Caco-2 (cell line): ENCODE data around the gene MYT1. TPM values are rescaled to one million over a fixed set of nuclear protein-coding genes. Genes with fewer than 3 reads are reported as not detected.

Experiments used
- BruUV-seq: library from RNA; stranded (reverse); fragments of 400-500 nt; replicated peaks from 2 replicates; lab custom pipeline; 2021; lab: Mats Ljungman, UMichigan
- CTCF ChIA-PET: fragments of 300-600 bp; sonication (Branson Sonifier 250); formaldehyde crosslinking; loops from one replicate; lab custom pipeline; 2022; ENCODE audit warnings: antibody characterized with exemption; lab: Charles Lee
- POLR2A ChIA-PET: fragments of 300-600 bp; sonication (Branson Sonifier 250); formaldehyde crosslinking; loops from one replicate; lab custom pipeline; 2022; ENCODE audit warnings: antibody characterized with exemption; lab: Charles Lee
- DNase-seq, 2 experiments: peaks; one replicate each; pipeline versions ENCODE4 v3.0.0 to v3.0.0-alpha.2; 2020 to 2022
- H3K27me3 ChIP-seq: replicated peaks from 2 replicates; pipeline ENCODE4 v1.6.0; 2011; ENCODE audit warnings: low read length; ENCODE audit not compliant: control insufficient read depth, insufficient read depth
- H3K36me3 ChIP-seq: 2 replicates; pipeline ENCODE4 v1.5.1; 2011; ENCODE audit warnings: low read length; ENCODE audit not compliant: control insufficient read depth, insufficient read depth
- H3K4me1 ChIP-seq: fragments of 250-450 bp; sonication (Bioruptor Pico); 2 replicates; pipeline ENCODE4 v1.5.1; 2020; ENCODE audit warnings: mild to moderate bottlenecking
- H3K4me3 ChIP-seq: 2 replicates; pipeline ENCODE4 v1.5.1; 2011; ENCODE audit warnings: low read depth, mild to moderate bottlenecking, control low read depth, low read length
- H3K9me3 ChIP-seq: fragments of 250-450 bp; sonication (Bioruptor Pico); 2 replicates; pipeline ENCODE4 v1.5.1; 2020; ENCODE audit warnings: mild to moderate bottlenecking, moderate library complexity
- H3K27ac Mint-ChIP-seq: one replicate; pipeline ENCODE4 v1.8.0; 2022; ENCODE audit warnings: mixed read lengths; ENCODE audit not compliant: unreplicated experiment
- H3K27me3 Mint-ChIP-seq: one replicate; pipeline ENCODE4 v1.8.0; 2022; ENCODE audit warnings: mixed read lengths; ENCODE audit not compliant: insufficient read depth, unreplicated experiment
- H3K36me3 Mint-ChIP-seq: one replicate; pipeline ENCODE4 v1.8.0; 2022; ENCODE audit warnings: mild to moderate bottlenecking, mixed read lengths; ENCODE audit not compliant: insufficient read depth, unreplicated experiment
- H3K4me1 Mint-ChIP-seq: one replicate; pipeline ENCODE4 v1.8.0; 2022; ENCODE audit warnings: low read depth, mixed read lengths; ENCODE audit not compliant: unreplicated experiment
- H3K4me3 Mint-ChIP-seq: one replicate; pipeline ENCODE4 v1.8.0; 2022; ENCODE audit warnings: mild to moderate bottlenecking, moderate library complexity, mixed read lengths; ENCODE audit not compliant: unreplicated experiment
- H3K9me3 Mint-ChIP-seq: one replicate; pipeline ENCODE4 v1.8.0; 2022; ENCODE audit warnings: mixed read lengths; ENCODE audit not compliant: unreplicated experiment
- CTCF ChIP-seq, 2 experiments: fragments of 200-600 bp in 1 of 2; IDR thresholded peaks; 1 replicate in 1 of 2; 2 replicates in 1 of 2; pipeline versions ENCODE4 v1.5.1 to v1.8.0; 2011 to 2022; ENCODE audit warnings: antibody characterized with exemption in 1 of 2, control low read depth in 1 of 2, inconsistent platforms in 1 of 2, low read depth in 1 of 2, low read length in 1 of 2, mild to moderate bottlenecking in 1 of 2, moderate library complexity in 1 of 2; ENCODE audit not compliant: insufficient read depth in 1 of 2, severe bottlenecking in 1 of 2, unreplicated experiment in 1 of 2
- intact Hi-C: fragments of 100-400 bp; cut with micrococcal nuclease; formaldehyde crosslinking; loops from one replicate; pipeline ENCODE4 v1.10.0; 2022; ENCODE audit not compliant: unreplicated experiment
- total RNA-seq: library from RNA; stranded (reverse); gene quantifications from 2 replicates; pipeline ENCODE4 v1.2.3, GENCODE V29; 2022

MYT1 gene
- total RNA-seq, 1 experiment from 2014 or later: 0.25 TPM

- Mint-ChIP-seq H3K9me3 (no peaks in the 10 kb centered on the region), H3K36me3 (no peaks in the 10 kb centered on the region), H3K4me3 (no peak overlapping the region), H3K4me1 (no peaks in the 10 kb centered on the region), H3K27me3 (no peaks in the 10 kb centered on the region), H3K27ac (no peak overlapping the region)
- Histone ChIP-seq H3K4me1 (no peaks in the 10 kb centered on the region), H3K27me3 (no peaks in the 10 kb centered on the region), H3K9me3 (no peaks in the 10 kb centered on the region), H3K4me3 (no peak overlapping the region), H3K36me3 (peaks cover 4% of the 10 kb centered on the region)
- no peak for DNase-seq
- intact Hi-C loops: no loop called here
- CTCF ChIA-PET: no interaction called here
- BruUV-seq: no TSS peak
- POLR2A ChIA-PET: no interaction called here
- TF ChIP-seq CTCF (IDR thresholded peaks at IDR 0.05; ENCODE audit: insufficient read depth in 1 of 2, low read depth in 1 of 2, low read length in 1 of 2, severe bottlenecking in 1 of 2, unreplicated experiment in 1 of 2): no peak
These were observed 105.6 kb downstream of the MYT1 start for GRCh38 chr20:64269604-64270411.

GRCh38 chr20:64271636-64272035 is 107.4 kb downstream of the MYT1 start:
- Histone ChIP-seq H3K36me3 (peaks cover 2% of the 10 kb centered on the region; the same call in 1 of the 2 replicates), H3K4me1 (no peaks in the 10 kb centered on the region), H3K9me3 (no peaks in the 10 kb centered on the region), H3K4me3 (no peak overlapping the region), H3K27me3 (no peaks in the 10 kb centered on the region)
- POLR2A ChIA-PET: no interaction called here
- no peaks in the 10 kb centered on the region for H3K36me3 Mint-ChIP-seq
- H3K4me3 Mint-ChIP-seq: no peak overlapping the region
- intact Hi-C loops: no loop called here
- CTCF ChIA-PET: interaction anchor here (0.6 to 0.8 kb wide), 2 partner anchors 12 to 28 kb away, joined by 3 read pairs; no protein-coding TSS in a partner anchor
- BruUV-seq: no TSS peak
- DNase-seq: no peak
- no peaks in the 10 kb centered on the region for H3K27me3 Mint-ChIP-seq
- H3K27ac Mint-ChIP-seq: no peak overlapping the region
- H3K4me1 Mint-ChIP-seq: no peaks in the 10 kb centered on the region
- H3K9me3 Mint-ChIP-seq: no peaks in the 10 kb centered on the region
- no peak for TF ChIP-seq CTCF (IDR thresholded peaks at IDR 0.05; ENCODE audit: insufficient read depth in 1 of 2, low read depth in 1 of 2, low read length in 1 of 2, severe bottlenecking in 1 of 2, unreplicated experiment in 1 of 2)

GRCh38 chr20:64273109-64273508 is 108.9 kb downstream of the MYT1 start:
- Mint-ChIP-seq H3K27ac (no peak overlapping the region), H3K4me1 (no peaks in the 10 kb centered on the region), H3K27me3 (no peaks in the 10 kb centered on the region), H3K4me3 (no peak overlapping the region), H3K9me3 (no peaks in the 10 kb centered on the region), H3K36me3 (no peaks in the 10 kb centered on the region)
- ChIA-PET CTCF (no interaction called here), POLR2A (no interaction called here)
- no peak for DNase-seq
- no peaks in the 10 kb centered on the region for H3K9me3 ChIP-seq
- BruUV-seq: no TSS peak
- H3K4me3 ChIP-seq: no peak overlapping the region
- TF ChIP-seq CTCF (IDR thresholded peaks at IDR 0.05; ENCODE audit: insufficient read depth in 1 of 2, low read depth in 1 of 2, low read length in 1 of 2, severe bottlenecking in 1 of 2, unreplicated experiment in 1 of 2): no peak
- H3K27me3 ChIP-seq: no peaks in the 10 kb centered on the region
- intact Hi-C loops: no loop called here
- no peaks in the 10 kb centered on the region for H3K4me1 ChIP-seq
- H3K36me3 ChIP-seq: peaks cover 2% of the 10 kb centered on the region; the same call in 1 of the 2 replicates
